B cell (primary cell): Measurements from ENCODE around the gene ARIH2.

ENCODE experiments used
- CTCF ChIP-seq: fragments of 200-600 bp; IDR thresholded peaks from one replicate; pipeline ENCODE4 v1.8.0; 2022; ENCODE audit warnings: antibody characterized with exemption, mild to moderate bottlenecking
- EZH2 ChIP-seq: IDR thresholded peaks from 2 replicates; pipeline ENCODE4 v1.6.1; 2012; ENCODE audit warnings: borderline replicate concordance, low read depth, mild to moderate bottlenecking, moderate library complexity, low read length; ENCODE audit not compliant: insufficient read depth, poor library complexity, severe bottlenecking

DNA sequence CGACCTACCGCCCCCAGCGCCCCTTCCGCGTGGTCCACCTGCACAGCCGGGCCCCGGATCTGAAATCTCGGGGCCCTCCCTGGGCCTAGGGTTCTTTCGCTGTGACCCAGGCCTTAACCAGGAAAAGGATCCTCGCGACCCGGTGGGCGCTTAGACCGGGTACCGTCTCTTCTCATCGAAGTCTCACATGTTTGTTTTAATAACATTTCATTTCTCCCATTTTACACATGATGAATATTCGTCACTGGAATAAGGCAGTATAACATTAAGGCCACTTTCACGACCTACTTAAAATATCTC lies 100.0 kb downstream of the ARIH2 start:
- TF ChIP-seq CTCF (no peak), EZH2 (no peak)
